ENCODE data around the gene KCNQ5. TPM values are rescaled to one million over a fixed set of nuclear protein-coding genes. Genes with fewer than 3 reads are reported as not detected.
"Not testable (repeated sequence)": the region's sequence is repeated elsewhere in the genome, so short reads cannot be mapped to it uniquely, and the experiment has no call there.

The KCNQ5 gene
- total RNA-seq, result 1.7 TPM
- 1.0 TPM for polyA plus RNA-seq
- long read RNA-seq, donor 1, result 0 reads
- long read RNA-seq, donor 2, result 0 reads
- long read RNA-seq, donor 3, result 0 reads
- long read RNA-seq, donor 4, result 0 reads
- long read RNA-seq, donor 5, result 0 reads
- long read RNA-seq, donor 6, result 0 reads
- long read RNA-seq, donor 7, partial matches to known transcripts, result 0 of 1 reads
- long read RNA-seq, donor 7, other reads (novel, unspliced or antisense), result 0 of 1 reads
- long read RNA-seq, donor 8, result 0 reads
- long read RNA-seq, donor 9, result 0 reads
- long read RNA-seq, donor 10, result 0 reads

DNA sequence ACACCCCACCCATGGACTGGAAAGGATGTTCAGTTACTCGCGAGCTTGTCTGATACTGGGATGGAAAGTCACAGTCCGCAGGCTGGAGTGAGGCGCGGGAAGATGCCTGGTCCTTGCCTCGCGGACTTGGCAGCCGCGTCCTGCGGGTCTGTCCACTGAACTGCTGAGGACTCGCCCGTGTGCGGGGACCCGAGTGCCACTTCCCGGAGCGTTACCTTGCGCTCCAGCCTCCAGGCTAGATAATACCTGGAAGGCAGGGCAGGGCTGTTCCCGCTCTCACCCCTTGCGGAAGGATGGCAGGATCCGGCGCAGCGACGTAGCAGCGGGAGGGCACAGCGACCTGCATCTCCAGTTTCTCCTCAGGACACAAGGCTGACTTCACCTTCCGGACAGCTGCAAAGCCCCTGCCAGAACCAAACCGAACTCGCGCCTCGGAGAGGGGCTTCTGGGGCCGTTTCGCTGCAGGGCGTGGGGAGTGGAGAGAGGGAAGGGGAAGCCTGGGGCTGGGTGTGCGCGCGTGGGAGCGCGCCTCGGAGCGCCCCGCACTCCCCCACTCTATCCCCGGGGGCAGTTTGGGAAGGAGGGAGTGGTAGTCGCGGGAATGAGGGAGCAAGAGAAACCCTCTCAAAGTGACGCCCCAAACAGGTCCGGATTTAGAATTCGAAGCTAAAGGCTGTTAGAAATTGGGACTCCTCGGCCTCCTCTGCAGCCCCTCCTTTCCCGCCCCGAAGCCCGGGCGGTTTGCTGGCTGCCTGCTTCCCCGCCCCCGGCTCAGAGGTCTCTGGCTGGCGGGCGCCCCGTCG lies at the start of gene KCNQ5:
Gene KCNQ5, plus strand, starts transcription at position 774 of the 803 bp plus-strand sequence.
- Histone ChIP-seq H3K4me3 (ENCODE audit: low read length in 2 of 2) (peak within 1 kb of the TSS; percentile 57 to 60), H3K9me3 (ENCODE audit: control insufficient read depth in 2 of 2, insufficient read depth in 1 of 2, low read length in 1 of 2) (no peaks in the 10 kb centered on the region), H3K4me1 (ENCODE audit: control insufficient read depth in 2 of 2, insufficient read depth in 2 of 2, low read length in 2 of 2) (peaks cover 19 to 38% of the 10 kb centered on the region in 2 donors), H3K27me3 (ENCODE audit: control insufficient read depth in 2 of 2, insufficient read depth in 1 of 2, low read length in 1 of 2) (peaks cover 4 to 27% of the 10 kb centered on the region in 2 donors), H3K36me3 (ENCODE audit: control insufficient read depth in 2 of 2, insufficient read depth in 2 of 2, low read length in 1 of 2) (no peaks in the 10 kb centered on the region), H3K27ac (ENCODE audit: low read depth in 1 of 2, low read length in 1 of 2) (peak within 1 kb of the TSS in 1 of 2 donors; percentile 1)
- under 1% methylated on average over 58 of the region's 58 CpGs for WGBS
- DNase-seq (ENCODE audit: low read depth in 6 of 9, low spot score in 9 of 9), result peak in 5 of 9 donors; percentile 16 to 53 (median 26)

DNA sequence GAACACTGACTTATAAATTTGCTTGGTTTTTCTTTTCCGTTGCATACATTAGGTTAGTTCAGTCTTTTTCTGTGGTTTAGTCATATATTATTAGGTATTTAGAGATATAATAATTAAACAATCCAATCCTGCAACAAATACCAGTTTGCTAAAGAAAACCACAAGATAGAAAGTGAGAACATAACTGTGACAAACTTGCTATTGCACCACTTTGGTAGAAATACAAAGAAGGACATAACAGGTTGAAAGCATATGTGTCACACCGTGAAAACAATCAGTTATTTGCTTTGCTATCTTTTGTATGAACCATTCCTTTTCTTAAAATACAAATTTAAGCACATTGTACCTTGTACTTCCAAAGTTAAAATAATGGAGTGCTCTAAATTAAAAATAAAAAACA lies 42.0 kb upstream of the KCNQ5 start:
- Histone ChIP-seq H3K36me3 (ENCODE audit: control insufficient read depth in 2 of 2, insufficient read depth in 2 of 2, low read length in 1 of 2) (no peaks in the 10 kb centered on the region), H3K4me1 (ENCODE audit: control insufficient read depth in 2 of 2, insufficient read depth in 2 of 2, low read length in 2 of 2) (no peaks in the 10 kb centered on the region), H3K4me3 (ENCODE audit: low read length in 2 of 2) (no peak overlapping the region), H3K9me3 (ENCODE audit: control insufficient read depth in 2 of 2, insufficient read depth in 1 of 2, low read length in 1 of 2) (no peaks in the 10 kb centered on the region), H3K27ac (ENCODE audit: low read depth in 1 of 2, low read length in 1 of 2) (no peak overlapping the region), H3K27me3 (ENCODE audit: control insufficient read depth in 2 of 2, insufficient read depth in 1 of 2, low read length in 1 of 2) (no peaks in the 10 kb centered on the region)
- DNase-seq (ENCODE audit: low read depth in 6 of 9, low spot score in 9 of 9), result no peak
- 95% methylated on average over 2 of the region's 2 CpGs for WGBS

DNA sequence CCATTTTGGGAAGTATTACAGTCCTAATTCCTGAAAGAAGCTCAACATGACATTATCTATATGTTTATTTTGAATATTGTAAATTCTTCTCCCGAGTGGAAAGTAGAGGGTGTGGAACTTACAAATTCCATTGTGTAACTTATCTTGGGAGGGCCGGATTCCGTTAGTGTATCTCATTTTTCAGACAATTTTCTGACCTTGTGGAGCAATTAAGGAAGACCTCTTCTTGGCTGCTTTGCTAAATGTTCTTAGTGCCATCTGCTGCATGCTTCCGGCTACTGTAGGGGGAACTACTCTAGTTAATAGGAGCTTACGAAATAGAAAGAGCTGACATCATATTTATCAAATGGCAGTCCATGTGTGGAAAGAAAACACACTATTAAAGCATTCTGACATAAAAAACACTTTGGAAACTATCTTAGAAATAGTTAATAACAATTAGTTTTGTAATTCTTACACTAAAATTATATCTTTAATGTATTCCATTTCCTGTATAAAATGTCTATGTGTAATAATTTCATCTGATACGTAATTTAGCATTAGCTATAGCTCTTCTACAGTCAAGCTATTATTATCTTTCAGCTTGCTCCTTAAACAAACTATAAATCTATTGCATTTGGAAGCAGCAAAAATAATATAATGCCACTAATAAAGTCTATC lies 41.5 kb upstream of the KCNQ5 start:
- WGBS, result 39% methylated on average over 6 of the region's 6 CpGs

DNA sequence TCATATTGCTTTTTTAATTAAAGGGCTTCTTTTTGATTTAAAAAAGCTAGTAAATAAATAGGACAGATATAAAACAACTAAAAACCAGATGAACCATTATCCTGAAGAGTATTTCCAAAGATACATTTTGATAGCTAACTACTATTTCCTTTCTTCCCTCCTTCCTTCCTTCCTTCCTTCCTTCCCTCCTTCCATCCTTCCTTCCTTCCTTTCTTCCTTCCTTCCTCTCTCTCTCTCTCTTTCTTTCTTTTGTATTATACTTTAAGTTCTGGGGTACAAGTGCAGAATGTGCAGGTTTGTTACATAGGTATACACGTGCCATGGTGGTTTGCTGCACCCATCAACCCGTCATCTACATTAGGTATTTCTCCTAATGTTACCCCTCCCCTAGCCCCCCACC lies 40.9 kb upstream of the KCNQ5 start:
- H3K27me3 ChIP-seq (ENCODE audit: control insufficient read depth in 2 of 2, insufficient read depth in 1 of 2, low read length in 1 of 2); DNase-seq (ENCODE audit: low read depth in 6 of 9, low spot score in 9 of 9); H3K4me1 ChIP-seq (ENCODE audit: control insufficient read depth in 2 of 2, insufficient read depth in 2 of 2, low read length in 2 of 2); H3K4me3 ChIP-seq (ENCODE audit: low read length in 2 of 2); H3K27ac ChIP-seq (ENCODE audit: low read depth in 1 of 2, low read length in 1 of 2); H3K36me3 ChIP-seq (ENCODE audit: control insufficient read depth in 2 of 2, insufficient read depth in 2 of 2, low read length in 1 of 2); H3K9me3 ChIP-seq (ENCODE audit: control insufficient read depth in 2 of 2, insufficient read depth in 1 of 2, low read length in 1 of 2): not testable (repeated sequence)
- 95% methylated on average over 2 of the region's 2 CpGs for WGBS

More for the DNA sequence above, 41.5 kb upstream of the KCNQ5 start:
- no peak overlapping the region for H3K4me3 ChIP-seq (ENCODE audit: low read length in 2 of 2)
- H3K27ac ChIP-seq (ENCODE audit: low read depth in 1 of 2, low read length in 1 of 2), result no peak overlapping the region
- H3K27me3 ChIP-seq (ENCODE audit: control insufficient read depth in 2 of 2, insufficient read depth in 1 of 2, low read length in 1 of 2), result no peaks in the 10 kb centered on the region
- DNase-seq (ENCODE audit: low read depth in 6 of 9, low spot score in 9 of 9), result peak in 1 of 9 donors; percentile 9
- no peaks in the 10 kb centered on the region for H3K36me3 ChIP-seq (ENCODE audit: control insufficient read depth in 2 of 2, insufficient read depth in 2 of 2, low read length in 1 of 2)
- H3K4me1 ChIP-seq (ENCODE audit: control insufficient read depth in 2 of 2, insufficient read depth in 2 of 2, low read length in 2 of 2), result no peaks in the 10 kb centered on the region
- H3K9me3 ChIP-seq (ENCODE audit: control insufficient read depth in 2 of 2, insufficient read depth in 1 of 2, low read length in 1 of 2), result no peaks in the 10 kb centered on the region

DNA sequence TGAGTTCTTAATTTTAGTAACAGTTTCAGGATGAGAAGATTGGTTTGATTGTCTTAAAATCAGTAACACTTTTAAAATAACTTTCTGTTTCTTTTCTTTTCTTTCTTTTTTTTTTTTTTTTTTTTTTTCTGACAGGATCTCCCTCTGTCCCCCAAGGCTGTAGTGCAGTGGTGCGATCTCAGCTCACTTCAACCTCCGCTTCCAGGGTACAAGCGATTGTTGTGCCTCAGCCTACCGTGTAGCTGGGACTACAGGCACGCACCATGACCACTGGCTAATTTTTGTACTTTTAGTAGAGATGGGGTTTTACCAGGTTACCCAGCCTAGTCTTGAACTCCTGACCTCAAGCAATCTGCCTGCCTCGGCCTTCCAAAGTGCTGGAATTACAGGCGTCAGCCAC lies 33.7 kb upstream of the KCNQ5 start:
- DNase-seq (ENCODE audit: low read depth in 6 of 9, low spot score in 9 of 9), result no peak
- Histone ChIP-seq H3K9me3 (ENCODE audit: control insufficient read depth in 2 of 2, insufficient read depth in 1 of 2, low read length in 1 of 2) (no peaks in the 10 kb centered on the region), H3K27ac (ENCODE audit: low read depth in 1 of 2, low read length in 1 of 2) (no peak overlapping the region), H3K4me3 (ENCODE audit: low read length in 2 of 2) (no peak overlapping the region), H3K27me3 (ENCODE audit: control insufficient read depth in 2 of 2, insufficient read depth in 1 of 2, low read length in 1 of 2) (no peaks in the 10 kb centered on the region), H3K36me3 (ENCODE audit: control insufficient read depth in 2 of 2, insufficient read depth in 2 of 2, low read length in 1 of 2) (no peaks in the 10 kb centered on the region), H3K4me1 (ENCODE audit: control insufficient read depth in 2 of 2, insufficient read depth in 2 of 2, low read length in 2 of 2) (no peaks in the 10 kb centered on the region)
- WGBS, result 96% methylated on average over 7 of the region's 7 CpGs

DNA sequence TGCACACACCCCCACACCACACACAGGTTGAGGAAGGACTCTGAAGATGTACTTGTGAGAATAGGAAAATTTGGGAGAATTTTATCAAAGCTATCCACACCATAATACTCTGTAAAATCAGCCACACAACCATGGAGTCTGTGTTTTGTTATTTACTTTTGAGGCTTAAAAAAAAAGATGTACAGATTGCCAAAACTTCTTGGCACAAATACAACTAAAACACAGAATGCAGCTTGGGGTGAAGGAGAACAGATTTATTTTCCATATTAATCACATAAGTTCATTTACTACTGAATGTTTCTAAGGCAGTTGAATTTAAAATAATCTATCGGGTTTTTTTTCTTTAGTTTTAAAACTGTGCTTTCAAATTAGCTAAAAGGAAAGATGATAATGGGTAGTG lies 32.8 kb upstream of the KCNQ5 start:
- 96% methylated on average over 1 of the region's 1 CpG for whole genome bisulfite sequencing
- H3K4me3 ChIP-seq (ENCODE audit: low read length in 2 of 2), result no peak overlapping the region
- DNase-seq (ENCODE audit: low read depth in 6 of 9, low spot score in 9 of 9), result no peak
- no peaks in the 10 kb centered on the region for H3K36me3 ChIP-seq (ENCODE audit: control insufficient read depth in 2 of 2, insufficient read depth in 2 of 2, low read length in 1 of 2)
- H3K27ac ChIP-seq (ENCODE audit: low read depth in 1 of 2, low read length in 1 of 2), result no peak overlapping the region
- H3K9me3 ChIP-seq (ENCODE audit: control insufficient read depth in 2 of 2, insufficient read depth in 1 of 2, low read length in 1 of 2), result no peaks in the 10 kb centered on the region
- no peaks in the 10 kb centered on the region for H3K27me3 ChIP-seq (ENCODE audit: control insufficient read depth in 2 of 2, insufficient read depth in 1 of 2, low read length in 1 of 2)
- H3K4me1 ChIP-seq (ENCODE audit: control insufficient read depth in 2 of 2, insufficient read depth in 2 of 2, low read length in 2 of 2), result no peaks in the 10 kb centered on the region

DNA sequence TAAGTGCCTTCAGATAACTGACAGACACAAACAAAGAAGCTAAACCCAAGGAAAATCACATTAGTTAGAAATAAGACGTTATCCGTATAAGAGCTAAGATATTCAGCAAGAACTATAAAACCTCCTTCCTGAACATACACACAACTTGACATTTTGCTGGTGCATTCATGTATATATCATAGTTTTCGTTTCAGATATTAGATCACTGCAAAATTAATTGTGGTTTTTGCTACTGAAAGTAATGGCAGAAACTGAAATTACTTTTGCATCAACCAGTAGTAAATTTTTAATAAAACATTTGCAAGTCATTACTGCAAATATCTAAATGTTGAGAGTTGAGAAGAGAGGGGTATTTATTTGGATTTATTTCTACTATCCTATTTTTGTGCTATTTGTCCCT lies 26.1 kb upstream of the KCNQ5 start:
- H3K36me3 ChIP-seq (ENCODE audit: control insufficient read depth in 2 of 2, insufficient read depth in 2 of 2, low read length in 1 of 2), result no peaks in the 10 kb centered on the region
- H3K9me3 ChIP-seq (ENCODE audit: control insufficient read depth in 2 of 2, insufficient read depth in 1 of 2, low read length in 1 of 2), result no peaks in the 10 kb centered on the region
- WGBS, result 92% methylated on average over 3 of the region's 3 CpGs
- H3K27me3 ChIP-seq (ENCODE audit: control insufficient read depth in 2 of 2, insufficient read depth in 1 of 2, low read length in 1 of 2), result no peaks in the 10 kb centered on the region
- H3K4me3 ChIP-seq (ENCODE audit: low read length in 2 of 2), result no peak overlapping the region
- no peaks in the 10 kb centered on the region for H3K4me1 ChIP-seq (ENCODE audit: control insufficient read depth in 2 of 2, insufficient read depth in 2 of 2, low read length in 2 of 2)
- DNase-seq (ENCODE audit: low read depth in 6 of 9, low spot score in 9 of 9), result no peak
- H3K27ac ChIP-seq (ENCODE audit: low read depth in 1 of 2, low read length in 1 of 2), result no peak overlapping the region

- peak in 5 of 9 donors; percentile 12 to 68 (median 30) for DNase-seq (ENCODE audit: low read depth in 6 of 9, low spot score in 9 of 9)
- peaks cover 16 to 24% of the 10 kb centered on the region in 2 donors for H3K4me1 ChIP-seq (ENCODE audit: control insufficient read depth in 2 of 2, insufficient read depth in 2 of 2, low read length in 2 of 2)
- no peak overlapping the region for H3K4me3 ChIP-seq (ENCODE audit: low read length in 2 of 2)
- no peak overlapping the region for H3K27ac ChIP-seq (ENCODE audit: low read depth in 1 of 2, low read length in 1 of 2)
- H3K27me3 ChIP-seq (ENCODE audit: control insufficient read depth in 2 of 2, insufficient read depth in 1 of 2, low read length in 1 of 2), result peaks cover 4 to 12% of the 10 kb centered on the region in 2 donors
- 42% methylated on average over 3 of the region's 3 CpGs for WGBS
- H3K36me3 ChIP-seq (ENCODE audit: control insufficient read depth in 2 of 2, insufficient read depth in 2 of 2, low read length in 1 of 2), result no peaks in the 10 kb centered on the region
- no peaks in the 10 kb centered on the region for H3K9me3 ChIP-seq (ENCODE audit: control insufficient read depth in 2 of 2, insufficient read depth in 1 of 2, low read length in 1 of 2)
These were observed 5.4 kb upstream of the KCNQ5 start for GRCh38 chr6:72616406-72617015.

Measured in thymus (tissue), 14 donors.